LHCN-M2 (cell line): Measurements from ENCODE around the gene LRMDA. TPM values are rescaled to one million over a fixed set of nuclear protein-coding genes. Genes with fewer than 3 reads are reported as not detected.

Experiments used
- DNase-seq: peaks from one replicate; pipeline ENCODE4 v3.0.0-alpha.2; 2012; ENCODE audit warnings: low read depth
- total RNA-seq: library from RNA; depleted of rRNA; stranded (reverse); fragments of >200 nt; gene quantifications from 2 replicates; pipeline ENCODE4 v1.2.3, GENCODE V29; 2014

LRMDA gene
- total RNA-seq, 1 experiment from 2014 or later: not detected

GRCh38 chr10:75944061-75944460, 512.6 kb downstream of the LRMDA start:
- no peak for DNase-seq

DNA sequence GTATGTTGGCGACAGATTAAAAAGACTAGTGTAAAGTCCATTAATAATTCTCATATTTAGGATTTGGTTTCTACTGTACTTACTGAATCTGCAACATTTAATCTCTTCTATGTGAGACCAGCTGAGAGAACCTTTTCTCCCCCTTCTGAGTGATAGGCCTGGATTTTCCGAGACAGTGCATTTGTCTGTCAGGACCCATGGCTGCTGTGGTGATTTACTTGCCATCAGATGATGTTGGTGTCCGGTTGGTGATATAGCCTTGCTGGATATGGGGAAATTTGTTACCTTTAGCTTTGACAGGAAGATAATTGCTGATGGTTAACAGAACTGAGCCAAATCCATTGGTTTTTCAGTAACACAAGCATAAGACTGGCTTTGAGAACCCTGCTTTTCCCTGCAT, 517.2 kb downstream of the LRMDA start:
- DNase-seq: no peak

GRCh38 chr10:75950307-75950706, 518.9 kb downstream of the LRMDA start:
- no peak for DNase-seq

DNA sequence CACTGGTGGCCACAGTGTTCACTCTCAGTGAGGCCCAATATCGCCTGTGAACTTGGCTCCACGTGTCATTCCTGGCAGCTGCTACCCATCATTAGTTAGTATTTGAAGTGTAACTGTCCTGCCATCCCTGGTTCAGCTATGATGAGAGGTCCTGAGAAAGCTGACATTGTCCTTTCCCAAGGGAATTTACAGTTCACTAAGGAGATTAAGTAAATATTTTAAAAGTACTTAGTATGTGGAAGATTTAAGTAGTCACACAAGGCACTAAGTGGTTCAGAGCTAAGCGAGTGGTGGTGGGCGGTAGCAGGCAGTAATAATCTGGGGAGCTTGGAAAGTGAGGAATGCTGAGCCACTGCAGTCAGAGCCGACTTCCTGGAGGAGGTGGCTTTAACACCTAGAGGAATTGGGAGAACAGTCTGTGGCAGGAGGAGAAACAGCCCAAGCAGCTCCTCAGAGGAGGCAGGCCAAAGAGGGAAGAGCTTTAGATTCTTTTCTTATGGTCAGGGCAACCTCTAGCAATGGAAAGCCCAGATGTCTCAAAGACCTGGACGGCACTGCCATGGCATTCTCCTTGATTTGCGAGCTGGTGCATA, 519.7 kb downstream of the LRMDA start:
- no peak for DNase-seq

DNA sequence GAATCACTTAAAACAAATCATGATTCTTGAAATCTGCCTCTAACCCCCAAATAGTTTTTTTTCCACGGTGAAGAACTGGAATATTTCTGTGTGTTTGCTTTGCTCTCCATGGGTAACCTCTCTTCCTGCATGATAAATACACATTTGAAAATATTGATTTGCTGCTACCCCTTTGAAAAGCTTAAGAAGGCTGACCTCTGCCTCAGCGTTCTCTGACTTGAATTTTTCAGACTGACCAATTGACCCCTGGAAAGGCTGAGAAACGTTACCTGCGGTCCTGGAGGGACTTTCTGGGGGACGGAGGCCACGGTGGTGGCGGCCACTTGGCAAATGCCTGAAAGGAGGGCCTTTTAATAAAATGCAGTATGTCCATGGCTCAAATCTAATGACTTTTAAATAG, 520.2 kb downstream of the LRMDA start:
- DNase-seq: no peak

DNA sequence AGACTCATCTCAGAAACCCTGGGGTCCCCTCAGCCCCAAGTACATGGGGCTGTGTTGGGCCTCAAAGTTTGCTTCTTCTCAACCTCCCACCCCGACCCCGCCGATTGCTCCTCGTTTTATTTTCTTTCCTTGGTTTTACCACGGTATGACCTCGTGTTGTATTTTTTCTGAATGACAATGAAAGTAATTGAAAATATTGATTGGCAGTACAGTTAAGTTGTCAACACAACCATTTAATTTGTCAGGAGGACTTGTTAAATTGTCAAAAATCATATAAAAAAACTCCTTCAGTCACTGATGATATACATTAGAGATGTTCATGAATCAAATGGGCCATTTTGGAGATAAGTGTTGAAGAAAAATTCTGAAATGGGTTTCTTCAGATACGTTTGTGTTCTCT, 520.7 kb downstream of the LRMDA start:
- no peak for DNase-seq

DNA sequence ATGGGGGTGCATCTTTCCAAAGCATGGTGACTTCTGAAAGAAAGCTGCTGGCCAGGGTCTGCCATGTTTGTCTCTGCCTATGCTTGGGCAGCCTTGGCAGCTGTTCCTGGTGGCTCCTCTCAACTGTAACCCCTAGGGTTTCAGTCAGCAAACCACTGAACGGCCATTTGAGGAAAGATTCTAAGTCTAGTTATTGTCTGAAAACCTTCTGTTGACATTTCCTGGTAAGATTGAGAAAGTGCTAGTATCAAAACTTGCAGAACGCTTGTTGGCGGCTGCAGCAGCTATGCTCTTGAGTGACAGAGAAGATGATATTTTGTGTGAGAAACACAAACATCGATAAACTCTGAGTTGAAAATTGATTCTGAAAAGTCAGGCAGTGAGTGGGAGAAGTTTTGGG, 523.1 kb downstream of the LRMDA start:
- no peak for DNase-seq

DNA sequence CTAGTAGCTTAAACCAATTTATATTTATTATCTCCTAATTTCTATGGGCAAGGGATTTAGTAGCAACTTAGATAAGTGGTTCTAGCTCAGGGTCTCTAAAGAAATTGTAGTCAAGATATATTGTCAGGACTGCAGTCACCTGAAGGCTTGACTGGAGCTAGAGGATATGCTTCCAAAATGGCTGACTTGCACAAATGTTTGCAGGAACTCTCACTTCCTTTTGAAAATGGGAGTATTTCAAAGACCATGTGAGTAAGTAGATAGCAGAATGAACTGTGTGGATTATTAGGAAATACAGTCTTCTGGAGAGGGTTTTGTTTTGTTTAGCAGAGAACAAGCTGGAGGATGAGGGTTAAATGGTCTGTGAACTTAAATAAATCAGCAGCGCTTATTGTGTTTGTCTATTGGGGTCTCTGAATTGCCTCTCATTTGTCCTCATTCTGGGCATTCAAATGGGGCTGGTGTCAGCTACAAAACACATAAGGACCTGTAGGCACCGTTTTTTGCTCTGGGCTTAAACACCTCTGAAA, 524.6 kb downstream of the LRMDA start:
- DNase-seq: no peak

DNA sequence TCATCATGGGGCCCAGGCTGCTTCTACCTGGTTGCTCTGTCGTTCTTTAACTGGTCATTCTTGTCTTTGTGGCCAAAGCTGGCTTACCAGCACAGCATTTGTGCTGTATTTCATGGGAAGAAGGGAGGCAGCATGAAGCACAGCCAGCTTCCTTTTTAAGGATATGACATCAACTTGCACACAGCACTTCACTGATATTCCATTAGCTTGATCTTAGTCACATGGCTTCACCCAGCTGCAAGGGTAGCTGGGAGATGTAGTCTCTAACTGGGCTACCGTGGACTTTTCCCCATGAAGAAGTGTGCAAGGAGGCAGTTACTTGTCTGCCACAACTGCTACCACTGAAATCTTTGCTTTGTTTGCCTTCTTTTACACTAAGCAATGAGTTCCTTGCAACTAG, 525.2 kb downstream of the LRMDA start:
- peak; percentile 2 for DNase-seq

DNA sequence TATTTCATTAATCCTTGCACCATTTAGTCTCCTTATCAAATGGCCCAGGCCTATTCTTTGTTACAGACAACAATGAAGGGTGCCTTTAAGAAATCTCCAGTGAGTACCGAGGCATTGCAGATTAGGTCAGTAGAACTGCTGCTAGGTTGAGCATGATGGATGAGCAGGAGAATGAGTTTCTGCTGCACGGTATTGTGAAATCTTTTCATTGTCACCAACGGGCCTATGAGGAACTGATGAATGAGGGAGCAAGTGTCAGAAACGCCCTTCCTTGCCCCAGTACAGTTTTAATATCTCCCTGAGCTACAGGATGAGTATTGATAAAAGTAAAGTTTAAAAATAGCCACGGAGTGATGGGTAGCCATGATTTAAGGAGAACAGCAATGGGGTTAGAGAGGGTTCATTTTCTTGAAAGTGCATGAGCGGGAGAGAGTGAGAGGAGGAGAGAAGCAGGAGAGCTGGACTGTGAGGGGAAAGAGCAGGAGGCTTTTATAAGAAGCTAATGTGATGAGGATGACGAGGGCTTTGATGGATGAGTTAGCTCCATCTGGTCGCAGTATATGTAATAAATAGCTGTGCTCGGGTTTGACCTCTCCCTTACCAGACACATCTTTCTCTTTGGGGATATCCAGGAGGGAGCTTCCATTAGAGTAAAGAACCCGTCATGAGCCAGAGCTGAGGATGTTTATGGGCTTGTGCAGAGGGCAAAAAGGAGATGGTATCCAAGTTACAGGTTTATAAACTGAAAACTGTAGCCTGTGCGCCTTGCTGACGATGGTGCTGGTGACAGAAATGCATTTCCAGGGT, 526.1 kb downstream of the LRMDA start:
- no peak for DNase-seq

DNA sequence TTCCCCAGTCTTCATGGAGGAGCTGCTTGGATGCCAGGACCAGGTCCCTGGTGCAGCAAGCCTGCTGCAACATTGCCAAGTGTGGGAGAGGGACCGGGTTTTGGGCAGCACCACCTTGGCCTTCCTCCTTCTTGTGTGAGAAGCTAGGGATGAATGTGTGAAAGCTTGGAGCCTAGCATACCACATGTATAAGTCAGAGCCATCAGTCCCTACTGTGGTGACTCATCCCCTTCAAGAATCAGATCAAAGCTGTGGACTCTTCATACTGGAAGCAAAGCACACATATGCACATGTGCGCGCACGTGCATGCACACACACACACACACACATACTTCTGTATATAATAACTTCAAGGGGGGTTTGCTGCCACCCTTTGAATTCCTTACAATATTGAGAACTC, 527.8 kb downstream of the LRMDA start:
- peak; percentile 56 for DNase-seq

GRCh38 chr10:75959912-75960311, 528.5 kb downstream of the LRMDA start:
- no peak for DNase-seq

DNA sequence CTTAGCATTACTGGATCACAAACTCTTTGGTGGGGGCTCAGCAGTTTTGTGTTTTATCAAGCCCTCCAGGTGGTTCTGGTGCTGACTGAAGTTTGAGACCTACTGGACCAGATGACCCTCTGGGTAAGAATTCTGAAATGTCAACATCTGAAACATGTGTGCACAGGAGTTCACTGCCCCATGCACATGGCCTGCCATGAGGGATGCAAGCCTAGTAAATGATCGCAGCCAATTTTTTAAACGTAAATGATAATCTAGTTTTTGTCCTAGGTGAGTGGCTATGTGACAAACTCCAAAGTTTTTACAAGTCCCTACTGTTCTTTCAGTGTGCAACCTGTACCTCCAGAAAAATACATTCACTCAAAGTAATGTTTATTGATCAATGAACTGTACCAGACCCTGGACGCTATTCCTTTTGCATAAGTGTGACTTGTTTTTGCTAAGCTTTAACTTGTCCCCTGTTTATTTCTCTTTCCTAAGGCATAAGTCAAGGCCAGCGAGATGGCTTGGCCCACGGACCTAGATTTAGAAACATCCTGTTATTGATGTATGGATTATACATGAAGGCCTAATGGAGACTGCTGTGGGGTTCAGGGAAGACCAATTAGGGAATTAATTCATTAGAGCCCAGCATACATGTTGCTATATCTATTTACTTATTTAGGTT, 531.1 kb downstream of the LRMDA start:
- no peak for DNase-seq

DNA sequence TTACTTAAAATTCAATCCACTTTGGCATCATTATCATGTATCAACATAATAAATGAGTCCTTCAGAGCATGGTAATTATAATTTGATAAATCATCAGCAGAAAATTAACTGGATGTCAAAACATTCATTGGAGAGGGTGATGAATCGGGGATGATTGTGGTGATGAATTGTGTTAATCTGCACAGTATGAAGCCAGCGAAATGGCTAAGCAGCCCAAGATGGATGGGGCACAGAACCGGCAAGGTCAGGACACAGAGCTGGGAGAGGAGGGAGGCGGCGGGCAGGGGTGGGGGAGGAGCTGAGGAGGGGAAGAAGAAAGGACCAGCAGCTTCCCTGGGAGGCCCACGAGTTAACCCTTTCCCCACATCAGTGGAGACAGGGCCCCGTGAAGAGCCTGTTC, 536.1 kb downstream of the LRMDA start:
- DNase-seq: no peak

DNA sequence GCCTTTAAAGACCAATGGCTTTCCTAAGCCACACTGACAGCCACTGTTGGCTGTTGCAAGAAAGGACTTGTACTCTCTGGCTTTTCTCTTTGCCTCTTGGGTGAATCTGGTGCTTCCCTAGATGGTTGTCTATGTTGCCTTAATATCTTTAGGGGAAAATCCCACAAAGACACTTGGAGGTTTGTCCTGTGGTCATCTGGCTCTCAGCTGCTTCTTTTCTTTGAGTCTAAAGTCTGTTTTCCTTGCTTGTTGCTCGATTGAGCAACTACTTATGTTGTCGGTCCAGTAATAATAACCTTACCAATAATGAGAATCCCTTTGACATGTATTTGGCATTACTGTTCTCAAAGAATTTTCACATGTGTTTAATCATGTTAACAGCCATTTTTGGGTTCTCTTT, 537.6 kb downstream of the LRMDA start:
- no peak for DNase-seq

DNA sequence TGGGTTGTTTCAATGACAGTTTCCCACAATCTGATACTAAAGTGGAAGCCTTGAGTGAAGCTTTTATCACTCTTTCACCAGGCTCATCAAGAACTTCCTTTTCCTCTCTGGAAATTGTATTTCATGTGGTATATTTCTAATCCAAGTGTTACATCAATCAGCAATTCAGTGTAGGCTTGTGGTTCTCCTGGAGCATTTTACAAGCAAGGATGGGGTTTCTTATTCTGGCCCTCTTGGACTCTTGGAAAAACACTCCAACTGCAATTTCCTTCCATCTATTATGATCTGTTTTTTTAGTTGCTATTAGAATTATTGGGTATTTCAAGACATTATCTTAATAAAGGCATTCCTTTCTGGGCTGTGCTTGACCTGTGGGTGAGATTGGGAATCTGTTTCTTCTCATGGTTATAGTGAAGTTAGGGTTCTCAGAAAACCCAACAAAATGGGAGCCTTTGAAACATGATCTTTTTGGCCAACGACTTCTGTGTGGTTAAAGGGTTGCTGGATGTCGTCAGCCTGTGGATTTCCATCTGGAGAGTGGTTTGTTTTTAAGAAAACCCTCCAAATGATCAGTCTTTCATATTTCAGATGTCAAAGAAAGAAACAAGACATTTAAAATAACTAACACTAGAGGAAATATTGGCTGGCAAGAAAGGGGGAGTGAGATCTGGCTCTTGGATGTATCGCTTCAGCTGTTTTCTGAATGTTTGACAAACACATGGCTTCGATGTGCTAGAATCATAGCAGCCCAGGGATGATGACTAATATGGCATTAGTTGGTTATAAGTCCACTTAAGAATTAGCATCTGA, 540.2 kb downstream of the LRMDA start:
- peak; percentile 51 for DNase-seq

DNA sequence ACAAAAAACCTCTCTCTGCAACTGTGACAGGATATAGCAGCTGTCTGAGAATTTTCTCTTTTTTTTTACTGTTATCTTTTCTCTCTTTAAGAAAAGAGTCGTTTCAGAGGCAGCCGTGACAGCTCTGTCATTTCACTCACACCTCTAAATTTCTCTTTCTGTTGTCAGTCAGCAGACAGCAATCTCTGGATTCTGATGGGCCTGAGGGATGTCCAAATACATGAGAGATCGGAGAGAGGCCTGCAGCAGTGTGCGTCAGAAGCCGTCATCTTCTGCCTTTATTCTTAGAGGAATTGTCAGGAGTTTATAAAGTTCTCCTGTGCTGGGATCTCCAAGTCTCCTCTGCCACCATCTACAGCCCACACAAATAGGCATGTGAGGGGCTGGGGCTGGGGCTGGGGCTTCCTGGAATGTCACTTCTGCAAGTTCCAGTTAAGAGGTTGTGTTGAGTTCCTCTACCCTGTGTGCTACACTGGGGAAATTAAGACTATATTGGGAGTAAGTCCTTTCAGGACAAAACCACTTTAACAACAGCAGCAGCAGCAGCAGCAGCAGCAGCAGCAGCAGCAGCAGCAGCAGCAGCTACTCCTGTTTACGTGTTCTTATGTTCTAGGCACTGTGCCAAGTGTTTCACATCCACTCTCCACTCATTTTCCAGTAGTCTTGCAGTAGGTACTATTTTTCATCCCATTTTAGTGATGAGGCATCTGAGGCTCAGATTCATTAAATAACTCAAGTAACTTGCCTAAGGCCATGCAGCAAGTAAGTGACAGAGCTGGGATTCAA, 541.3 kb downstream of the LRMDA start:
- DNase-seq: peak; percentile 47

GRCh38 chr10:75974080-75974479, 542.7 kb downstream of the LRMDA start:
- DNase-seq: no peak

- no peak for DNase-seq
Observed at GRCh38 chr10:75976681-75977080, 545.3 kb downstream of the LRMDA start.

DNA sequence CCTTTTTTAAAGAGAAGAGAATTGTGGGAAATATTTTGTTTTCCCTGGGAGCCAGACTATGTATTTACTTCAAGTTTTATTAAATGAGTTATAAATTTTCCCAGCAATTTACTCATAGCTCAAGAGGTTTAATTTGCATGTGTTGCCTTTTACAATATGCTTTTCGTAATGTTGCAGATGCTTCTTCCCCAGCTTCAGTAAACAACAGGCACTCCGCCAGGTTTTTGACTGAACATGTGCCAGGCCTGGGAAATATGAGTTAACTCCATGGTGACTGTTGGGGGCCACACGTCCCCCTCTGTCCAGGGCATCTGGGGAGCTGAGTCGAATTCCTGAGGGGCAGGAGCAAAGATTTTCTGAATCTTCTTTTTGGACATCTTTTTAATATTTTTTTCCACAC, 545.7 kb downstream of the LRMDA start:
- DNase-seq: no peak

DNA sequence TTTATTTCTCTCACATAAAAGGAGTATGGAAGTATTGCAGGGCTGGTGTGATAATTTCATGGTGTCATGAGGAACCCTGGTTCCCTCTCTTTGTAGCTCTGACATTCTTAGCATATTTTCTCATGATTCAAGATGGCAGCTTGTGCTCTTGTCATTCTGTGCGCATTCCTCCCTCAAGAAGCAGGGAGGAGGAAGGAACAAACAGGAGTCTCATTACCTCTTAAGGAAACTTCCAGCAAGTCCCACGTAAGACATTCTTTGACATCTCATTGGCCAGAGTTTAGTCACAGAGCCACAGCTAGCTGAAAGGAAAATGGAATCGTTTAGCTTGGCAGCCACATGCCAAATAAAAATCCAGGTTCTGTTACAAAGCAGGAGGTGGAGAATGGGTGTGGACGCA, 546.8 kb downstream of the LRMDA start:
- no peak for DNase-seq
